HG03520 (cell line): ENCODE measurements around the gene OR51B2.
"Not testable (repeated sequence)": the region's sequence is repeated elsewhere in the genome, so short reads cannot be mapped to it uniquely, and the experiment has no call there.

ENCODE experiments used
- ATAC-seq: cut with Tn5 transposase; IDR thresholded peaks from one replicate; pipeline ENCODE4 v1.9.1; 2021; ENCODE audit warnings: mild to moderate bottlenecking, moderate library complexity; ENCODE audit not compliant: unreplicated experiment

The OR51B2 gene

DNA sequence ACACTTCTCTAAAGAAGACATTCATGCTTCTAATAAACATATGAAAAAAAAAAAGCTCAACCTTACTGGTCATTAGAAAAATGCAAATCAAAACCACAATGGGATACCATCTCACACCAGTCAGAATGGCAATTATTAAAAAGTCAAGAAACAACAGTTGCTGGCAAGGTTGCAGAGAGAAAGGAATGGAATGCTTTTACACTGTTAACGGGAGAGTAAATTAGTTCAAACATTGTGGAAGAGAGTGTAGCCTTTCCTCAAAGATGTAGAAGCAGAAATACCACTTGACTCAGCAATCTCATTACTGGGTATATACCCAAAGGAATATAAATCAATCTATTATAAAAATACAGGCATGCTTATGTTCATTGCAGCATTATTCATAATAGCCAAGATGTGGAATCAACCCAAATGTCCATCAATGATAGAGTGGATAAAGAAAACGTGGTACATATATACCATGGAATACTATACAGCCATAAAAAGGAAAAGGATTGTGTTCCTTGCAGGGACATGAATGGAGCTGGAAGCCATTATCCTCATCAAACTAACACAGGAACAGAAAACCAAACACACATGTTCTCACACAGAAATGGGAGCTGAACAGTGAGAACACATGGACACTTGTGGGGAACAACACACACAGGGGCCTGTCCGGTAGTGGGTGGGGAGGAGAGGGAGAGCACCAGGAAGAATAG lies 10.6 kb downstream of the OR51B2 start:
- ATAC-seq = not testable (repeated sequence)

DNA sequence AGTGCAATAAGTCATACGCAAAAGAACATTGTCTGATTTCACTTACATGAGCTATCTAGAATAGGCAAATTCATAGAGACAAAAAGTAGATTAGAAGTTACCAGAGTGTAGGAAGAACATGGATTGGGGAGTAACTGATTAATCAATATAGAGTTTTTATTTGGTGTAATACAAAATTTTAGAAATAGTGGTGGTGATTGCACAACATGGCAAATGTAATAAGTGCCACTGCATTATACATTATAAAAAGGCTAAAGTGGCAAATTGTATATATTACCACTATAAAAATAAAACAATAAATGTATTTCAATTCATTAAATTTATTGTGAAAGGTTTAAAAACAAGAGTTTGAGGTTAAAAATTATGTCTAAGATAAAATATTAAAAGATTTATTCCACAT lies 13.7 kb downstream of the OR51B2 start:
- no peak for ATAC-seq

DNA sequence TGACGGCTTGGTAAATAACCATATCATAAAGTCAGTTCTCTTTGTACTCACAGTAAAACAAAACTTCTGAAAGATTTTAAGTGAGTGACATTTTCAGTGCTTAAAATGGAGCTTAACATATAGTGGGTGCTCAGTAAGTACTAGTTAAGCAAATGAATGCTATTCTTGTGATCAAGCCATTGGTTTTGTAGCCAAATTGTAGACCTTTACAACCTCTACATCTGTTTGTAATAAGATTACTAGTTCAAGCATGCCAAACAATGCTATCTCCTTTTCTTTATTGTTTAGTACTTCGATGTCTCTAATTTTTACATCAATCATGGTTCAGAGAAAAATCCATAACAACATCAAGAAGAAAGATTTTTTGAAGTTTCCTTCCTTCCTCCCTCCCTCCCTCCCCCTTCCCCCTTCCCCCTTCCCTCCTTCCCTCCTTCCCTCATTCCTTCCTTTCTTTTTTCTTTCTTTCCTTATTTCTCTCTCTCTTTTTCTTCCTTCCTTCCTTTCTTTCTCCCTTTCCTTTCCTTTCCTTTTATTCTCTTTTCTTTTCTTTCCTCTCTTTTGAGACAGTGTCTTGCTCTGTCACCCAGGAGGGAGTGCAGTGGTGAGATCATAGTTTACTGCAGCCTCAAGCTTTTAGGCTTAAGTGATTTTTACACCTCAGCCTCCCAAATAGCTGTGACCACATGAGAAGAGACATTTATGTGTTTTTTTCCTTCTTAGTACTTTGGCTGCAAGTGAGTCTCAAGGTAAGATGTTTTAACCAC lies 16.7 kb downstream of the OR51B2 start:
- no peak for ATAC-seq

DNA sequence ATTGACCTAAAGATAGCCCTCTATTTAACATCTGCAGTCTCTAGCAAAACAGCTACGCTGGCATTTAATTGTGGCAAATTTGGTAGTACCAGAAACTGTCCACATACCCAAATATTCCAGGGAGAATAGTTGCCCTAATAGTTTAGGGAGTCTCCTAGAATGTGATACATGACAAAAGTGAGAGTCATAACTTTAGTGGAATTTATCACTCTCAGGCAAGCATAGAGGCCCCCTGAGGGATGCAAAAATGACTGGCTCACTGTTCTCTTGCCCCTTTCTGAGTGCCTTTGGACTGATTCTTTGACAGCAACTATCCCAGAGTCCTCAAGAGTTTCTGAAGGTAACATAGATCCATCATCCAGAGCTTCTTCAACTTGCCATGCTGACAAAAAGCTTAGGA lies 20.1 kb downstream of the OR51B2 start:
- ATAC-seq = no peak

DNA sequence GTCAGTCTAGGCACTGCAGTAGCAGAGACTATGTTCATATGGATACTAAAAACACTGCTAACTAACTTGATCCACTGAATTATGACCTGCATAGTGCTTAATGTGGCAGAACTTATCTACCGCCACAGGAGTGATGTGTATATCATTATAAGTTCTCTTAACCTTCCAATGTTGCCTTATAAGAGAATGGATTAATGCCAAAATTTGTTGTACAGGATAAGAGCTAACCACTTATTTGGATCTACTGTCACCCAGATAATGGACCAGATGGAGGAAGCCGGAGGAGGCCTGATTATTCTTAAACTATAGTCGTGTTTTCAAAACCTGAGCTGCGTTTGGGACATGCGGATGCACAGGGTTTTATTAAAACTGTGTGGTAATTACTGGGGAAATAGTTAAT lies 20.5 kb downstream of the OR51B2 start:
- no peak for ATAC-seq

DNA sequence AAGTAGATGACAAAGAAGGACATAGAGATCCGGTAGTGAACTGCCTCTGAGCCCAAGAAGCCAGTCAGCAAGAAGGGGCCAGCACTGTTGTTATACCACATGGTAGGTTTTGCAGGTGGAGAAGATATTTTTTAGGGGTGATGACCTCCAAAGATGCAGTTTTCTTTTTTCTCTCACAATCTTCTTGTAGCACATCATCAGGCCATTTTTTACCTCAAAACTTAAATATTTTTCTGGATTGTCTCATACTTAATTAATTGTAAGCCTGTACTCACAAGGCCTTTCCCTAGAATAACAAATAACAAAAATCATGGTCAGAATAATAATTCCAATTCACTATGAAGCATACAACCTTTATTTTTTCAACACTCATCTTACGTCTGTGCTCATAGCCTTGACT lies 22.3 kb downstream of the OR51B2 start, which contains the start of gene OR51B4:
Gene OR51B4, minus strand, starts transcription at position 101 of the 400 bp plus-strand sequence. Its CDS starts 0 bp downstream, at position 101.
- no peak for ATAC-seq

DNA sequence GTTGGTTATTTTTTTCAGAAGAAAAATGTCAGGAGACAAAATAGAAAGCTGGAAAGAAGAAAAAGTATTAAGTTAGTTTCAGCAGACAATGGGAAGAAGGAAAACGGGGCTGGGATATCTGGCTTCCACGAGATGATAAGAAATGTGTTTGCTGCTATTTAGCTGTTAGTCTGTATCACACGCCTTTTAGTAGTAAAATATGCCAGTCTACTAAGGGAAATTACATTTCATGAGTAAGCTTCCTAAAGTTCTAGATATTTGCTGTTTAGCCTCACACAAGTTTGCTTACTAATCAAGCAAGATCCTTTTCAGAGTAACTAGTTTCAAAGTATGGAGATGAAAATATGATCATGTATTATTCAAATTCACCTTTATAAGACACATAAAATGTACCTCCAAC lies 23.8 kb downstream of the OR51B2 start:
- ATAC-seq = no peak

DNA sequence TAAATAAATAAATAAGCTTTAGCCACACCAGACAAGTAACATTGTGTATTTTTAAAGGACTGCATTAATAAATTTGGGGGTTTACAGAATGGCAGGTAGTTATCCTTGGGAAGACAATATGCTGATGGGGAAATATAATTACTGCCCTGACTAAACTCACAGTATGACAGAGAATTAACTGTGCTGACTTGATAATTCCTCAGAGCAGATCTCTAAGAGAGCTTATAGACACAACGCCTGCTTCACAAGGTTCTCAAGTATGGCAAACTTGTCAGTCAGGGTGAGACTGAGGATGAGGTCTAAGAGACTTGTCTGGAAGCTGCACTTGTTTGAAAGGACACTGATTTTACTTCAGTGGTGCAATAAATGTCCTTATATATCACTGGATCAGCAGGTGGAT lies 25.6 kb downstream of the OR51B2 start:
- no peak for ATAC-seq

DNA sequence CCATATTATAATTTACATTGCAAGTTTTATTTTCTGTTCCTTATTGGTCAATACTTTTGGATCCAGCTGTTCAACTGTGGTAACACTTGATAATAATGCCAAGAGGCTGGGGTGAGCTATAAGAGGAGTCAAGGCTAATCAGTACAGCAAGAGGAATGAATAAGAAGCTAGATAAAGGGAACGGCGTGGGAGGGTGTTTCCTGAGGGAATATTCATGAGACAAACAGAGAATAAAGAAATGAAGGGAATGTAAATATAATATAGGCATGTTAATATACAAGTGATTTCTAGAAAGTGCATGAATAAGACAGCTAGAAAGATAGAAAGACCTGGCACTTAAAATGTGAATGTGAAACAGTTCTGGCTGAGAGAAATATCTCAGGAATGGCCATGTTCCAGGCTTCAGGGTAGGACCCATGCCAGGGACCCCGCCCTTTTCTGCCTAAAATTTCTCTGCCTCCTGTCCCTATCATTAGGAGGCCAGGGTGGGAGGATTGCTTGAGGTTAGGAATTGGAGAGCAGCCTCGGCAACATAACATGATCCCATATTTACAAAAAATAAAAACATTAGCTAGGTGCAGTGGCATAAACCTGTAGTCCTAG lies 26.3 kb downstream of the OR51B2 start:
- ATAC-seq = no peak

DNA sequence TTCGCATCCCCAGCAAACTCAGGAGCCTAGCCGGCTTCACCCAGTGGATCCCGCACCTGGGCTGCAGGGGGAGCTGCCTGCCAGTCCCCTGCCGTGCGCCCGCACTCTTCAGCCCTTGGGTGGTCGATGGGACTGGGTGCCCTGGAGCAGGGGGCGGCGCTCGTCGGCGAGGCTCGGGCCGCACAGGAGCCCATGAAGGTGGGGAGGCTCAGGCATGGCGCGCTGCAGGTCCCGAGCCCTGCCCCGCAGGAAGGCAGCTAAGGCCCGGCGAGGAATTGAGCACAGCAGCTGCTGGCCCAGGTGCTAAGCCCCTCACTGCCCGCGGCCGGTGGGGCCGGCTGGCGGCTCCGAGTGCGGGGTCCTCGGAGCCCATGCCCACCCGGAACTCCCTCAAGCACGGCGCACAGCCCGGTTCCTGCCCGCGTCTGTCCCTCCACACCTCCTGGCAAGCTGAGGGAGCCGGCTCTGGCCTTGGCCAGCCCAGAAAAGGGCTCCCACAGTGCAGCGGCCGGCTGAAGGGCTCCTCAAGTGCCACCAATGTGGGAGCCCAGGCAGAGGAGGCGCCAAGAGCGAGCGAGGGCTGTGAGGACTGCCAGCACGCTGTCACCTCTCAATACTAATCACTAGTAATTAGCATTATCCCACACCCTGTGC lies 29.6 kb downstream of the OR51B2 start:
- ATAC-seq = not testable (repeated sequence)

DNA sequence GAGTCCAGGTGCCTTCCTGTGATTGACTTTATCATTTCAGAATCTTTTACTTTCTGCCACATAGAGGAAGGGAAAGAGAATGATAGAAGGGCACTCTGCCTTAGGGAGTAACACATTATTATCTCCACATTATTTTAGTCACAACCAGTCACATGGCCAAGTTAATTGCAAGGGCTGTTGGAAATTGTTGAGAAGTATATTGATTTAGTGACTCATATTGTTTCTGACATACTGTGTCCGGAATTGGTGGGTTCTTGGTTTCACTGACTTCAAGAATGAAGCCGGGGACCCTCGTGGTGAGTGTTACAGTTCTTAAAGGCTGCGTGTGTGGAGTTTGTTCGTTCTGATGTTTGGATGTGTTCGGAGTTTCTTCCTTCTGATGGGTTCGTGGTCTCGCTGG lies 31.1 kb downstream of the OR51B2 start:
- ATAC-seq = no peak

DNA sequence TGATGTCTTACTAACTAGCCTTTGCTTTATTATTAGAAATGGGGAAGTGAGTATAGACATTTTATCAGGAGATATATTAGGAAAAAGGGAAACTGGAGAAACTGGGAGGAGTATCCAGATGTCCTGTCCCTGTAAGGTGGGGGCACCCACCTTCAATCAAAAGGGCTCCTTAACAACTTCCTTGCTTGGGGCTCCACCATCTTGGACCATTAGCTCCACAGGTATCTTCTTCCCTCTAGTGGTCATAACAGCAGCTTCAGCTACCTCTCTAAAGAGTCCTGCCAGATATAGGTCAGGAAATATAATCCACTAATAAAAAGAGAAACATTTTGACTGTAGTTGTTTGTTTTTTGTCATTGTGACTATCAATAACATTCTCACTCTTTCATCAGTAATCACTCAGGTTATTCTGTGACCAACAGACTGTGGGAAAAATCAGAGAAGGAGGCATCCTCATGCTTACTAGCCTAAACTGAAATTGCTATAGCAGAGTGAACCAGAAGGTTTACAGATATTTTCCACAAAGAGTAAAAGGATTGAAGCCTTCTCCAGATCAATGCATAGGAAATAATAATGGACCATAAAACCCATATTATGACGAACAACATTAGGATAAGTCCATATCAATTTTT lies 32.8 kb downstream of the OR51B2 start:
- peak; percentile 92 for ATAC-seq

DNA sequence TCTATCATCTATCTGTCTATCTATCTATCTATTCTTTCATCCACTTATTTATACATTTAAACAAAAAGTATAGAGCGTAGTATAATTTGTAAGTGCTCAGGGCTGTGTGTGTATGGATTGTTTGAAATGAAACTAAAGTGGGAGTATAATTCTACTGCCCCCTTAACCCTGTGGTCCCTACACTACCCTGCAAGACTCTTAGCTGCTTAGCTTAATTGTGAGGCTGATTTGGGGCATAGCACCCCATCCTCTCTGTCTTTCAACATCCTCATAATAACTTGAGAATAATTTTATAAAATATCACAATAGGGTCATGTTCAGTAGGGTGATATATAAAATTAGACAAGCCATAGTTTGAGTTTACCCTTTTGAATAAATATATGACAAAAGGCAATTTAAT lies 34.0 kb downstream of the OR51B2 start:
- no peak for ATAC-seq

DNA sequence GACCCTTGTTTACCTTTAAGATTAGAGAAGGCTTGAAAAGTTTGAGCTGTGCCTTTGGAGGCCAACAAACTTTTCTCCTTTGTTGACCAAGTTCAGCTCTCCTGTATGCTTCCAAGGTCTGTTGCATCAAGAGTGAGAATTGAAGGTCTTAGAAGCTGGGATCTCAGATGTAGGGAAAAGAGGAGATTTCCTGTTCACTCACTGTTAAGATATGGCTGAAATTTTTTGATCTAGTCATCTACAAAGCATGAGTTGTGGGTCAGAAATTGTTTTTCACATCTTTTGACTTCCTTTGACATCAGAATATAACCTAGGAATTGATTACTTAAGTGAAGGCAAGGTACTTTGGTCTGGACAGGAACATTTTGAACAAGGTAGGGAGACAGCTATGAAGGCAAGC lies 34.4 kb downstream of the OR51B2 start:
- no peak for ATAC-seq

DNA sequence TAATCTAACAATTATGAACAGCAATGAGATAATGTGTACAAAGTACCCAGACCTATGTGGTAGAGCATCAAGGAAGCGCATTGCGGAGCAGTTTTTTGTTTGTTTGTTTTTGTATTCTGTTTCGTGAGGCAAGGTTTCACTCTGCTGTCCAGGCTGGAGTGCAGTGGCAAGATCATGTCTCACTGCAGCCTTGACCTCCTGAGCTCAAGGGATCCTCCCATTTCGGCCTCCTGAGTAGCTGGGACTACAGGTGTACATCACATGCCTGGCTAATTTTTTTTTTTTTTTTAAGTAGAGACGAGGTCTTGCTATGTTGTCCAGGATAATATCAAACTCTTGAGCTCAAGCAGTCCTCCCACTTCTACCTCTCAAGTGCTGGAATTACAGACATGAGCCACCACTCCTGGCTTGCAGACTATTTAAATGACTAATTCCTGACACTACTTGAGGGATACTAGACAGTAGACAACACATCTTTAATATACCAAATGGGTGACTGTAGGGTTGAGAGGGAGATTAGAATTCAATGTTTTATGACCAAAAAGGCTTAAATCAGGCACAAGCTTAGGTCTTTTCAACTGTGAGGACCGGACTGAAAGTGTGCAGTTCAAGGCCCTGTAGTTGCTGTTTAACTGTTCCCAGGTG lies 35.1 kb downstream of the OR51B2 start:
- no peak for ATAC-seq

DNA sequence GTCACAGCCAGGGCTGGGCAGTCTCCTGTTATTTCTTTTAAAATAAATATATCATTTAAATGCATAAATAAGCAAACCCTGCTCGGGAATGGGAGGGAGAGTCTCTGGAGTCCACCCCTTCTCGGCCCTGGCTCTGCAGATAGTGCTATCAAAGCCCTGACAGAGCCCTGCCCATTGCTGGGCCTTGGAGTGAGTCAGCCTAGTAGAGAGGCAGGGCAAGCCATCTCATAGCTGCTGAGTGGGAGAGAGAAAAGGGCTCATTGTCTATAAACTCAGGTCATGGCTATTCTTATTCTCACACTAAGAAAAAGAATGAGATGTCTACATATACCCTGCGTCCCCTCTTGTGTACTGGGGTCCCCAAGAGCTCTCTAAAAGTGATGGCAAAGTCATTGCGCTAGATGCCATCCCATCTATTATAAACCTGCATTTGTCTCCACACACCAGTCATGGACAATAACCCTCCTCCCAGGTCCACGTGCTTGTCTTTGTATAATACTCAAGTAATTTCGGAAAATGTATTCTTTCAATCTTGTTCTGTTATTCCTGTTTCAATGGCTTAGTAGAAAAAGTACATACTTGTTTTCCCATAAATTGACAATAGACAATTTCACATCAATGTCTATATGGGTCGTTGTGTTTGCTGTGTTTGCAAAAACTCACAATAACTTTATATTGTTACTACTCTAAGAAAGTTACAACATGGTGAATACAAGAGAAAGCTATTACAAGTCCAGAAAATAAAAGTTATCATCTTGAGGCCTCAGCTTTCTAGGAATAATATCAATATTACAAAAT lies 35.8 kb downstream of the OR51B2 start:
- ATAC-seq = no peak

DNA sequence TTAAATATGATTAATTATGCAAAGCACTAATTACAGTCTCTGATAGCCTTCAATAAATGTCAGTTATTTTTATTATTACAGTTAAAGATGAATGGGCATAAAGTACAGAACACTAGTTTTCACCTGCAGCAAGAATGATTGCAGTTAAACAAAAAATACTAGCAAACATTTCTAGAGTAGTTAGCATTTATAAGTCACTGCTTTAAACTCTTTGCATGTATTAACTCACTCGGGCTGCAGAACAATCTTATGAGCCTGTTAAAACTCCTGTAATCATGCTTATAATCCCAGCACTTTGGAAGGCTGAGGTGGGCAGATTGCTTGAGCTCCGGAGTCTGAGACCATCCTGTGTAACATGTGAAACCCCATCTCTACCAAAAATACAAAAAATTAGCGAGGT lies 37.2 kb downstream of the OR51B2 start:
- no peak for ATAC-seq

DNA sequence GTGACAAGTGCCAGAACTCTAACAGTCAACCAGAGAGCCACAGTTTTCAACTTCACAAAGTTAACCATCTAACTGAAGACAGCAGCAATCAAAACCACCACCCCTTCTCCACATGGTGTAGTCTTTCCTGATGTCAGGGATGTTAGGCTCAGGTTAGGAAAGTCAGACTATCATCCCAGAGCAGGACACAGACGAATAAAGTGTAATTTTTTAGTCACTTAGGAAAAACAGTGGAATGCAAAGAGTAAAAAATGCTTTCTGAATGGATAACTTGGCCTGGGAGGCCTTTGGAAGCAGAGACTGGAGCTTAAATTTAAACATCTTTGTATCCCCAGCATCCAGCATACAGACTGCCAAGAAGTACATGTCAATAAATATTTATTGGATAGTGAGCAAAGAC lies 37.7 kb downstream of the OR51B2 start:
- no peak for ATAC-seq

DNA sequence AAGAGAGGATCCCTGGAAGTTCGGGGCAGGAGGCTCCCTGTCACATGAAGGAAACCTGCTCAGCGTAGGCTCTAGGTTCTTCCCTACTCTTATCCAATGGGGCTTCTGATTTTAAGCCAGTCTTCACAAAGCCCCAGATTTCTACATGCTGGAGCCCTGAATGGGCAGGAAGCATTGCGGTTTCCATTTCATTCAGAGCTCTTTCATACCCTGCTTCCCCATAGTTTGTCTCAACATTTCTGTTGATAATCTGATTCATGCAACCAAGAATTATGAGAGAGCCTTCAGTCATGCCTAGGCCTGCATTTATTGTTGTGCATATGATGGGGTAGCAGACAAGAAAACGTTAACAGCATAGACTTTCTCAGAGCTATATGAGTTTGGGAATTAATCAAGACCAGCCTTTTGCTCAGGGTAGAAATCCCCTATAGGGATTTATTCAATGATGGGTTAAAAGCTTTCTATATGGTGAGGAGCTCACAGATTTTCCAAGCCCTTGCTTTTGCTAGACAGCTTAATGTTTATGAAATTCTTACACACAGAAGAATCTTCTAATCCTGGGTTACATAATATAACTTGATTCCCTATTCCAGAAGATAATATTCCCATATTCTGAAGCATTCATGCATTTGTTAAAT lies 38.3 kb downstream of the OR51B2 start:
- no peak for ATAC-seq
